ENCODE measurements around the gene PMS1.

- TF ChIP-seq, protein P1, sequence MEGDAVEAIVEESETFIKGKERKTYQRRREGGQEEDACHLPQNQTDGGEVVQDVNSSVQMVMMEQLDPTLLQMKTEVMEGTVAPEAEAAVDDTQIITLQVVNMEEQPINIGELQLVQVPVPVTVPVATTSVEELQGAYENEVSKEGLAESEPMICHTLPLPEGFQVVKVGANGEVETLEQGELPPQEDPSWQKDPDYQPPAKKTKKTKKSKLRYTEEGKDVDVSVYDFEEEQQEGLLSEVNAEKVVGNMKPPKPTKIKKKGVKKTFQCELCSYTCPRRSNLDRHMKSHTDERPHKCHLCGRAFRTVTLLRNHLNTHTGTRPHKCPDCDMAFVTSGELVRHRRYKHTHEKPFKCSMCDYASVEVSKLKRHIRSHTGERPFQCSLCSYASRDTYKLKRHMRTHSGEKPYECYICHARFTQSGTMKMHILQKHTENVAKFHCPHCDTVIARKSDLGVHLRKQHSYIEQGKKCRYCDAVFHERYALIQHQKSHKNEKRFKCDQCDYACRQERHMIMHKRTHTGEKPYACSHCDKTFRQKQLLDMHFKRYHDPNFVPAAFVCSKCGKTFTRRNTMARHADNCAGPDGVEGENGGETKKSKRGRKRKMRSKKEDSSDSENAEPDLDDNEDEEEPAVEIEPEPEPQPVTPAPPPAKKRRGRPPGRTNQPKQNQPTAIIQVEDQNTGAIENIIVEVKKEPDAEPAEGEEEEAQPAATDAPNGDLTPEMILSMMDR (IDR thresholded peaks at IDR 0.05): no peak
- TF ChIP-seq POLR2AphosphoS5 (IDR thresholded peaks at IDR 0.05; ENCODE audit: insufficient read depth in 1 of 2, low read depth in 1 of 2): no peak
Measured at GRCh38 chr2:189818249-189819038, 34.2 kb downstream of the PMS1 start.
